ENCODE measurements around the gene ZNF536. TPM values are rescaled to one million over a fixed set of nuclear protein-coding genes. Genes with fewer than 3 reads are reported as not detected.

ZNF536 gene
- total and polyA plus RNA-seq, 10 of the 15 experiments (the other 5 are each of a cell fraction or from before 2014, with no cell fraction given) = not detected

- FAIRE-seq = no peak
- SMC1A ChIA-PET (ENCODE audit: uncharacterized antibody, unreplicated experiment) = no interaction called here
- no peaks in the 10 kb centered on the region for H3K79me2 ChIP-seq (ENCODE audit: control insufficient read depth, insufficient read depth, low read length)
- H4K20me1 ChIP-seq (ENCODE audit: control insufficient read depth, insufficient read depth) = no peaks in the 10 kb centered on the region
- no peak for TF ChIP-seq SIX5 (IDR thresholded peaks at IDR 0.05; ENCODE audit: low read depth, low read length, severe bottlenecking)
- TF ChIP-seq ZSCAN29 (IDR thresholded peaks at IDR 0.05) = no peak
- TF ChIP-seq EGR1 (IDR thresholded peaks at IDR 0.05; ENCODE audit: borderline replicate concordance in 1 of 2, low read depth in 2 of 2, low read length in 2 of 2) = no peak
- TF ChIP-seq POLR2AphosphoS5 (IDR thresholded peaks at IDR 0.05; ENCODE audit: low read length) = no peak
- TF ChIP-seq TAF1 (IDR thresholded peaks at IDR 0.05; ENCODE audit: borderline replicate concordance, low read depth, low read length) = no peak
- no peak for TF ChIP-seq EZH2 (IDR thresholded peaks at IDR 0.05; ENCODE audit: borderline replicate concordance, control insufficient read depth, low read depth, low read length)
- TF ChIP-seq MYC (IDR thresholded peaks at IDR 0.05; ENCODE audit: insufficient read depth, insufficient read length, insufficient replicate concordance, low read length, severe bottlenecking) = no peak
- TF ChIP-seq SMAD1 (IDR thresholded peaks at IDR 0.05; ENCODE audit: low read depth, partially characterized antibody) = no peak
- TF ChIP-seq HDAC2 (IDR thresholded peaks at IDR 0.05) = no peak
- TF ChIP-seq HCFC1 (IDR thresholded peaks at IDR 0.05; ENCODE audit: low read length) = no peak
- TF ChIP-seq NFYA (IDR thresholded peaks at IDR 0.05; ENCODE audit: borderline replicate concordance, low read depth, low read length) = no peak
- TF ChIP-seq RAD21 (IDR thresholded peaks at IDR 0.05; ENCODE audit: insufficient read depth, low read depth, low read length) = no peak
- no peak for TF ChIP-seq POU2F2 (IDR thresholded peaks at IDR 0.05; ENCODE audit: borderline replicate concordance, low read depth, low read length)
- no peak for TF ChIP-seq CBX3 (IDR thresholded peaks at IDR 0.05; ENCODE audit: borderline replicate concordance, low read depth)
- TF ChIP-seq ZBTB40 (IDR thresholded peaks at IDR 0.05; ENCODE audit: borderline replicate concordance) = no peak
- no peak for TF ChIP-seq CREB1 (IDR thresholded peaks at IDR 0.05; ENCODE audit: low read depth)
- WGBS (ENCODE audit: insufficient coverage, insufficient replicate concordance, low lambda C conversion rate, missing lambda C conversion rate) = 2% methylated on average over 9 of the region's 9 CpGs
- intact Hi-C loops (cut with micrococcal nuclease; ENCODE audit: unreplicated experiment) = no loop called here
- DNase-seq (ENCODE audit: low read depth, low spot score) = no peak
- no peak overlapping the region for H3K4me2 ChIP-seq (ENCODE audit: control insufficient read depth, insufficient read depth)
- BruUV-seq (replicated peaks) = no TSS peak
- POLR2A ChIA-PET = no interaction called here
- in situ Hi-C loops (cut with MboI) = no loop called here
- H3K4me3 ChIP-seq = no peak overlapping the region
- CTCF ChIA-PET = no interaction called here
- no peak overlapping the region for H2AFZ ChIP-seq (ENCODE audit: control insufficient read depth, low read depth, low read length)
- no peaks in the 10 kb centered on the region for H3K4me1 ChIP-seq (ENCODE audit: control insufficient read depth, insufficient read depth, low read length)
- H3K36me3 ChIP-seq (ENCODE audit: control insufficient read depth in 2 of 2, insufficient read depth in 2 of 2, low read length in 1 of 2) = no peaks in the 10 kb centered on the region
- RAD21 ChIA-PET (ENCODE audit: unreplicated experiment) = no interaction called here
- H3K27me3 ChIP-seq (replicated peaks in 1 of 2; ENCODE audit: control insufficient read depth in 2 of 2, insufficient read depth in 2 of 2, low read length in 1 of 2) = no peaks in the 10 kb centered on the region
- H3K9ac ChIP-seq (ENCODE audit: control insufficient read depth, insufficient read depth, low read length) = no peak overlapping the region
- H3K9me3 ChIP-seq (replicated peaks; ENCODE audit: control insufficient read depth, insufficient read depth, low read length) = no peaks in the 10 kb centered on the region
- H3K27ac ChIP-seq (ENCODE audit: control insufficient read depth, insufficient read depth) = no peak overlapping the region
- no peak for ATAC-seq
Observed at GRCh38 chr19:30388327-30388726, 16.1 kb downstream of the ZNF536 start.
